HepG2 (cell line): Measurements from ENCODE around the gene ANAPC1. TPM values are rescaled to one million over a fixed set of nuclear protein-coding genes. Genes with fewer than 3 reads are reported as not detected.
A peak's percentile ranks its signal among the peaks of the same experiment; 100 is the strongest.

Experiments
- HES4 ChIP-seq: sonication (generic); formaldehyde crosslinking; IDR thresholded peaks from 2 replicates; pipeline ENCODE4 v1.9.0; 2021; ENCODE audit warnings: mild to moderate bottlenecking, missing genetic modification reagents, borderline replicate concordance
- HMG20A ChIP-seq: IDR thresholded peaks from 2 replicates; pipeline ENCODE4 v1.6.1; 2016; ENCODE audit warnings: borderline replicate concordance
- MIER2 ChIP-seq: IDR thresholded peaks from 2 replicates; pipeline ENCODE4 v1.6.1; 2016; ENCODE audit warnings: missing biosample characterization, missing genetic modification reagents
- ONECUT2 ChIP-seq: sonication (generic); formaldehyde crosslinking; IDR thresholded peaks from 2 replicates; pipeline ENCODE4 v1.4.0; 2020; ENCODE audit warnings: missing genetic modification reagents
- RBM39 ChIP-seq: fragments of 200-400 bp; formaldehyde crosslinking; IDR thresholded peaks from one replicate; pipeline ENCODE4 v1.6.1; 2018; ENCODE audit warnings: antibody characterized with exemption, mild to moderate bottlenecking, low read depth, low read length; ENCODE audit not compliant: poor library complexity, severe bottlenecking
- SAP130 ChIP-seq: IDR thresholded peaks from 2 replicates; pipeline ENCODE4 v1.6.1; 2016; ENCODE audit warnings: low read depth
- SOX5 ChIP-seq: IDR thresholded peaks from 2 replicates; pipeline ENCODE4 v1.6.1; 2016; ENCODE audit warnings: borderline replicate concordance
- SP2 ChIP-seq: sonication (generic); formaldehyde crosslinking; IDR thresholded peaks from 2 replicates; pipeline ENCODE4 v1.5.1; 2020; ENCODE audit warnings: mild to moderate bottlenecking, missing genetic modification reagents
- ZFY ChIP-seq: sonication (generic); formaldehyde crosslinking; IDR thresholded peaks from 2 replicates; pipeline ENCODE4 v1.4.0; 2020; ENCODE audit warnings: missing genetic modification reagents
- ZNF225 ChIP-seq: sonication (generic); formaldehyde crosslinking; IDR thresholded peaks from 2 replicates; pipeline ENCODE4 v1.4.0; 2020; ENCODE audit warnings: mild to moderate bottlenecking, missing genetic modification reagents
- ZNF337 ChIP-seq: sonication (generic); formaldehyde crosslinking; IDR thresholded peaks from 2 replicates; pipeline ENCODE4 v1.5.1; 2020; ENCODE audit warnings: missing genetic modification reagents, low read depth, mild to moderate bottlenecking, borderline replicate concordance
- polyA plus RNA-seq, 8 experiments: library from polyadenylated mRNA; depleted of rRNA in 3 of 8; stranded (reverse) in 7 of 8; unstranded in 1 of 8; fragments of >200 nt; fragmentation: Illumina TruSeq in 4 of 8; extraction: Trizol in 4 of 8; gene quantifications; 2 replicates each; pipeline versions ENCODE4 v1.2.1 to v1.2.3, GENCODE V29; 2011 to 2016; ENCODE audit warnings: low read depth in 4 of 8, missing spikeins in 1 of 8, mixed read lengths in 1 of 8; ENCODE audit not compliant: insufficient read depth in 1 of 8
- total RNA-seq, 5 experiments: library from RNA; depleted of rRNA; stranded (reverse); fragments of >200 nt; fragmentation: Illumina TruSeq; extraction: Trizol; gene quantifications; 2 replicates each; pipeline ENCODE4 v1.2.3, GENCODE V29; 2016; ENCODE audit warnings: low read depth in 1 of 5
- TF ChIP-seq, protein P1 (sequence below): sonication (generic); formaldehyde crosslinking; IDR thresholded peaks from 2 replicates; pipeline ENCODE4 v1.9.0; 2022; ENCODE audit warnings: low read depth, missing genetic modification reagents
- TF ChIP-seq, protein P2 (sequence below): IDR thresholded peaks from 2 replicates; pipeline ENCODE4 v1.6.1; 2012; ENCODE audit warnings: low read length, improper control_type of control experiment
- TF ChIP-seq, protein P3 (sequence below): sonication (generic); formaldehyde crosslinking; IDR thresholded peaks from 2 replicates; pipeline ENCODE4 v1.5.1; 2020; ENCODE audit warnings: mild to moderate bottlenecking, missing genetic modification reagents, moderate library complexity
- TF ChIP-seq, protein P4 (sequence below): sonication (generic); formaldehyde crosslinking; IDR thresholded peaks from 2 replicates; pipeline ENCODE4 v1.4.0; 2020; ENCODE audit warnings: missing genetic modification reagents, borderline replicate concordance

ANAPC1 gene
- total and polyA plus RNA-seq, 2 of the 13 experiments (the other 11 are each of a cell fraction or from before 2014, with no cell fraction given) = 50.0 to 89.7 TPM

DNA sequence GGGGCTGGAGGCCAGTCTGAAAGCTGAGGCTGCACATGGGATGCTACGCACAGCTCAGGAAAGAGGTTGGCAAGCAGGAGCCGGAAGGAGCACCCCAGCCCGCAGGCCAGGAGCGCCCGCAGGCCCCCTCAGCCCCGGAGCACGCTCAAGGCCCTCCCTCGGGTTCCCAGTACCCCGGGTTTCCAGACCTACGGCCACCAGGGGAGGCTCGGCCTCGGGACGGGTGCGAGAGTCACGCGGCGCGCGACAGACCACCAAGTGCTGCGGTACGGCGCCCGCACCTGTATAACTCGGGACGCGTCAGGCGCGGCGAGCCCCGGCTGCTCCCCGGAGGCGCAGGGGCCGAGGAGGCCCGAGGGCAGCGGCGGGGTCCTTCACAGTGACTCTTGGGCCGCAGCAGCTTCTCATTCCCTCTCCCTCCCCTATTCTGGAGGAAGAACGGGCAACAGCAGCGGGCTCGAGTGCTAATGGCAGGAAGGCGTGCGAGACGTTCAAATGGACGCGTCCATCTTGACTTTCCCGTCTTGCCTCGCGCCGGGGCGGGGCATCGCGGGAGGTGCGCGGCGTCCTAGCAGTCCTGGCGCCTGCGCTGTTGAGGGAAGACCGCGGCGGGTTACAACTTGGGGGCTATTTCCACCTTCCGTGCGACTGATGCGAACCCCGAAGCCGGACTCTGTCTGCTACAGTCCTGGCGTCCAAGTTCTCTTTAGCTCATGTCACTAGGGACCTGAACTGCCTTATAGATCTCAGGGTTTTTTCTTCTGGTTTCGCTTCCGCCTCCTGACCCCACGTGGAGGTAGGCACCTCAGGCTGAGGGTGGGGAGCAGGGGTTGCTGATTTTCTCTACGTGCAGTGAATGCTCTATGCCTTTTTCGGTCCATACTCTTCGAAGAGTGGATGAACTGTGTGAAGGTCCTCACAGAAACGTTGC, at the start of gene ANAPC1 (continued):
- TF ChIP-seq, protein P1, sequence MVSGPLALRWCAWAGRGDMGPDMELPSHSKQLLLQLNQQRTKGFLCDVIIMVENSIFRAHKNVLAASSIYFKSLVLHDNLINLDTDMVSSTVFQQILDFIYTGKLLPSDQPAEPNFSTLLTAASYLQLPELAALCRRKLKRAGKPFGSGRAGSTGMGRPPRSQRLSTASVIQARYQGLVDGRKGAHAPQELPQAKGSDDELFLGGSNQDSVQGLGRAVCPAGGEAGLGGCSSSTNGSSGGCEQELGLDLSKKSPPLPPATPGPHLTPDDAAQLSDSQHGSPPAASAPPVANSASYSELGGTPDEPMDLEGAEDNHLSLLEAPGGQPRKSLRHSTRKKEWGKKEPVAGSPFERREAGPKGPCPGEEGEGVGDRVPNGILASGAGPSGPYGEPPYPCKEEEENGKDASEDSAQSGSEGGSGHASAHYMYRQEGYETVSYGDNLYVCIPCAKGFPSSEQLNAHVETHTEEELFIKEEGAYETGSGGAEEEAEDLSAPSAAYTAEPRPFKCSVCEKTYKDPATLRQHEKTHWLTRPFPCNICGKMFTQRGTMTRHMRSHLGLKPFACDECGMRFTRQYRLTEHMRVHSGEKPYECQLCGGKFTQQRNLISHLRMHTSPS (CRISPR knock-in tag) = peak; percentile 71
- no peak for TF ChIP-seq ZNF337 (CRISPR knock-in tag)
- 0 out of 2 replicates have a peak, but pooled peaks have one; percentile 52 for TF ChIP-seq ONECUT2 (CRISPR knock-in tag)
- TF ChIP-seq, protein P2, sequence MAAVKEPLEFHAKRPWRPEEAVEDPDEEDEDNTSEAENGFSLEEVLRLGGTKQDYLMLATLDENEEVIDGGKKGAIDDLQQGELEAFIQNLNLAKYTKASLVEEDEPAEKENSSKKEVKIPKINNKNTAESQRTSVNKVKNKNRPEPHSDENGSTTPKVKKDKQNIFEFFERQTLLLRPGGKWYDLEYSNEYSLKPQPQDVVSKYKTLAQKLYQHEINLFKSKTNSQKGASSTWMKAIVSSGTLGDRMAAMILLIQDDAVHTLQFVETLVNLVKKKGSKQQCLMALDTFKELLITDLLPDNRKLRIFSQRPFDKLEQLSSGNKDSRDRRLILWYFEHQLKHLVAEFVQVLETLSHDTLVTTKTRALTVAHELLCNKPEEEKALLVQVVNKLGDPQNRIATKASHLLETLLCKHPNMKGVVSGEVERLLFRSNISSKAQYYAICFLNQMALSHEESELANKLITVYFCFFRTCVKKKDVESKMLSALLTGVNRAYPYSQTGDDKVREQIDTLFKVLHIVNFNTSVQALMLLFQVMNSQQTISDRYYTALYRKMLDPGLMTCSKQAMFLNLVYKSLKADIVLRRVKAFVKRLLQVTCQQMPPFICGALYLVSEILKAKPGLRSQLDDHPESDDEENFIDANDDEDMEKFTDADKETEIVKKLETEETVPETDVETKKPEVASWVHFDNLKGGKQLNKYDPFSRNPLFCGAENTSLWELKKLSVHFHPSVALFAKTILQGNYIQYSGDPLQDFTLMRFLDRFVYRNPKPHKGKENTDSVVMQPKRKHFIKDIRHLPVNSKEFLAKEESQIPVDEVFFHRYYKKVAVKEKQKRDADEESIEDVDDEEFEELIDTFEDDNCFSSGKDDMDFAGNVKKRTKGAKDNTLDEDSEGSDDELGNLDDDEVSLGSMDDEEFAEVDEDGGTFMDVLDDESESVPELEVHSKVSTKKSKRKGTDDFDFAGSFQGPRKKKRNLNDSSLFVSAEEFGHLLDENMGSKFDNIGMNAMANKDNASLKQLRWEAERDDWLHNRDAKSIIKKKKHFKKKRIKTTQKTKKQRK = no peak
- TF ChIP-seq HMG20A (CRISPR knock-in tag) = 0 out of 2 replicates have a peak, but pooled peaks have one; percentile 13
- TF ChIP-seq SOX5 (CRISPR knock-in tag) = peak; percentile 13
- TF ChIP-seq MIER2 (CRISPR knock-in tag) = no peak
- TF ChIP-seq SP2 (CRISPR knock-in tag) = peak; percentile 21
- 0 out of 2 replicates have a peak, but pooled peaks have one; percentile 81 for TF ChIP-seq ZNF225
- TF ChIP-seq, protein P3, sequence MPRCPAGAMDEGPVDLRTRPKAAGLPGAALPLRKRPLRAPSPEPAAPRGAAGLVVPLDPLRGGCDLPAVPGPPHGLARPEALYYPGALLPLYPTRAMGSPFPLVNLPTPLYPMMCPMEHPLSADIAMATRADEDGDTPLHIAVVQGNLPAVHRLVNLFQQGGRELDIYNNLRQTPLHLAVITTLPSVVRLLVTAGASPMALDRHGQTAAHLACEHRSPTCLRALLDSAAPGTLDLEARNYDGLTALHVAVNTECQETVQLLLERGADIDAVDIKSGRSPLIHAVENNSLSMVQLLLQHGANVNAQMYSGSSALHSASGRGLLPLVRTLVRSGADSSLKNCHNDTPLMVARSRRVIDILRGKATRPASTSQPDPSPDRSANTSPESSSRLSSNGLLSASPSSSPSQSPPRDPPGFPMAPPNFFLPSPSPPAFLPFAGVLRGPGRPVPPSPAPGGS (CRISPR knock-in tag) = peak; percentile 73; the same call in 1 of the 2 replicates
- TF ChIP-seq ZFY (CRISPR knock-in tag) = peak; percentile 97
- TF ChIP-seq, protein P4, sequence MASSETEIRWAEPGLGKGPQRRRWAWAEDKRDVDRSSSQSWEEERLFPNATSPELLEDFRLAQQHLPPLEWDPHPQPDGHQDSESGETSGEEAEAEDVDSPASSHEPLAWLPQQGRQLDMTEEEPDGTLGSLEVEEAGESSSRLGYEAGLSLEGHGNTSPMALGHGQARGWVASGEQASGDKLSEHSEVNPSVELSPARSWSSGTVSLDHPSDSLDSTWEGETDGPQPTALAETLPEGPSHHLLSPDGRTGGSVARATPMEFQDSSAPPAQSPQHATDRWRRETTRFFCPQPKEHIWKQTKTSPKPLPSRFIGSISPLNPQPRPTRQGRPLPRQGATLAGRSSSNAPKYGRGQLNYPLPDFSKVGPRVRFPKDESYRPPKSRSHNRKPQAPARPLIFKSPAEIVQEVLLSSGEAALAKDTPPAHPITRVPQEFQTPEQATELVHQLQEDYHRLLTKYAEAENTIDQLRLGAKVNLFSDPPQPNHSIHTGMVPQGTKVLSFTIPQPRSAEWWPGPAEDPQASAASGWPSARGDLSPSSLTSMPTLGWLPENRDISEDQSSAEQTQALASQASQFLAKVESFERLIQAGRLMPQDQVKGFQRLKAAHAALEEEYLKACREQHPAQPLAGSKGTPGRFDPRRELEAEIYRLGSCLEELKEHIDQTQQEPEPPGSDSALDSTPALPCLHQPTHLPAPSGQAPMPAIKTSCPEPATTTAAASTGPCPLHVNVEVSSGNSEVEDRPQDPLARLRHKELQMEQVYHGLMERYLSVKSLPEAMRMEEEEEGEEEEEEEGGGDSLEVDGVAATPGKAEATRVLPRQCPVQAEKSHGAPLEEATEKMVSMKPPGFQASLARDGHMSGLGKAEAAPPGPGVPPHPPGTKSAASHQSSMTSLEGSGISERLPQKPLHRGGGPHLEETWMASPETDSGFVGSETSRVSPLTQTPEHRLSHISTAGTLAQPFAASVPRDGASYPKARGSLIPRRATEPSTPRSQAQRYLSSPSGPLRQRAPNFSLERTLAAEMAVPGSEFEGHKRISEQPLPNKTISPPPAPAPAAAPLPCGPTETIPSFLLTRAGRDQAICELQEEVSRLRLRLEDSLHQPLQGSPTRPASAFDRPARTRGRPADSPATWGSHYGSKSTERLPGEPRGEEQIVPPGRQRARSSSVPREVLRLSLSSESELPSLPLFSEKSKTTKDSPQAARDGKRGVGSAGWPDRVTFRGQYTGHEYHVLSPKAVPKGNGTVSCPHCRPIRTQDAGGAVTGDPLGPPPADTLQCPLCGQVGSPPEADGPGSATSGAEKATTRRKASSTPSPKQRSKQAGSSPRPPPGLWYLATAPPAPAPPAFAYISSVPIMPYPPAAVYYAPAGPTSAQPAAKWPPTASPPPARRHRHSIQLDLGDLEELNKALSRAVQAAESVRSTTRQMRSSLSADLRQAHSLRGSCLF (CRISPR knock-in tag) = no peak
- peak; percentile 74 for TF ChIP-seq RBM39
- peak; percentile 98 for TF ChIP-seq SAP130 (CRISPR knock-in tag)
- TF ChIP-seq HES4 = peak; percentile 95
